HCT116 (cell line): ENCODE measurements around the gene CIDEA. TPM values are rescaled to one million over a fixed set of nuclear protein-coding genes. Genes with fewer than 3 reads are reported as not detected.

Experiments
- ATAC-seq: fragments of 200-7000 bp; cut with Tn5 transposase; 2 replicates; pipeline ENCODE4 v1.9.1; 2020; ENCODE audit warnings: mild to moderate bottlenecking, moderate library complexity
- BruUV-seq: library from RNA; stranded (reverse); fragments of 400-500 nt; replicated peaks from 2 replicates; lab custom pipeline; 2021; lab: Mats Ljungman, UMichigan
- CTCF ChIA-PET: fragments of 300-600 bp; sonication (Branson Sonifier 250); formaldehyde crosslinking; loops from one replicate; lab custom pipeline; 2021; ENCODE audit warnings: antibody characterized with exemption; lab: Charles Lee
- POLR2A ChIA-PET: fragments of 300-600, 350-600 bp; sonication (Branson Sonifier 250); formaldehyde crosslinking; loops from one replicate; lab custom pipeline; 2021; ENCODE audit warnings: antibody characterized with exemption; lab: Charles Lee
- RAD21 ChIA-PET, 2 experiments: fragments of 300-600 bp; sonication (Branson Sonifier 250); formaldehyde crosslinking; loops; one replicate each; lab custom pipeline; 2023; ENCODE audit warnings: low total read pairs in 2 of 2; ENCODE audit not compliant: uncharacterized antibody in 2 of 2, unreplicated experiment in 2 of 2, low non-redundant PET in 1 of 2; lab: Charles Lee
- DNase-seq: peaks from one replicate; pipeline ENCODE4 v3.0.0-alpha.2; 2010; ENCODE audit warnings: low read depth, low spot score
- H2AFZ ChIP-seq: fragments of 200-600 bp; shearing (Covaris generic), sonication (generic); 2 replicates; pipeline ENCODE4 v1.6.1; 2017; ENCODE audit warnings: low read depth, mixed run types, mixed read lengths, antibody characterized with exemption, low read length; ENCODE audit not compliant: poor library complexity, severe bottlenecking
- H3K27ac ChIP-seq: 2 replicates; pipeline ENCODE4 v1.5.1; 2012; ENCODE audit warnings: low read depth, low read length
- H3K27me3 ChIP-seq: fragments of 200-600 bp; sonication (generic); 2 replicates; pipeline ENCODE4 v1.6.1; 2016; ENCODE audit warnings: mixed run types, low read length, mixed read lengths; ENCODE audit not compliant: insufficient read depth
- H3K36me3 ChIP-seq, 2 experiments: fragments of 200-500 bp in 1 of 2; fragments of 200-600 bp in 1 of 2; sonication (Bioruptor generic) in 1 of 2; sonication (generic) in 1 of 2; 2 replicates each; pipeline versions ENCODE4 v1.5.1 to v1.6.1; 2014 to 2016; ENCODE audit warnings: low read length in 2 of 2, inconsistent platforms in 1 of 2, mixed read lengths in 1 of 2, mixed run types in 1 of 2; ENCODE audit not compliant: insufficient read depth in 2 of 2, control insufficient read depth in 1 of 2
- H3K4me1 ChIP-seq, 2 experiments: fragments of 200-600 bp in 1 of 2; sonication (generic) in 1 of 2; 2 replicates each; pipeline versions ENCODE4 v1.5.1 to v1.6.1; 2012 to 2017; ENCODE audit warnings: low read length in 2 of 2, inconsistent platforms in 1 of 2, mild to moderate bottlenecking in 1 of 2, mixed read lengths in 1 of 2, mixed run types in 1 of 2, moderate library complexity in 1 of 2; ENCODE audit not compliant: insufficient read depth in 2 of 2, control insufficient read depth in 1 of 2
- H3K4me2 ChIP-seq: fragments of 200-600 bp; sonication (generic); 2 replicates; pipeline ENCODE4 v1.6.1; 2017; ENCODE audit warnings: mixed run types, low read length, mixed read lengths
- H3K4me3 ChIP-seq, 2 experiments: fragments of 200-600 bp in 1 of 2; sonication (generic) in 1 of 2; replicated peaks in 1 of 2; 2 replicates each; pipeline ENCODE4 v1.5.1; 2011 to 2016; ENCODE audit warnings: low read length in 2 of 2, control low read depth in 1 of 2, low read depth in 1 of 2, mild to moderate bottlenecking in 1 of 2, mixed read lengths in 1 of 2, mixed run types in 1 of 2
- H3K79me2 ChIP-seq: fragments of 200-600 bp; sonication (generic); 2 replicates; pipeline ENCODE4 v1.6.1; 2017; ENCODE audit warnings: mild to moderate bottlenecking, mixed run types, low read length, moderate library complexity, mixed read lengths; ENCODE audit not compliant: insufficient read depth
- H3K9ac ChIP-seq: fragments of 200-600 bp; sonication (generic); 2 replicates; pipeline ENCODE4 v1.6.1; 2016; ENCODE audit warnings: low read length, mixed read lengths
- H3K9me2 ChIP-seq: fragments of 200-600 bp; sonication (generic), shearing (Covaris generic); 2 replicates; pipeline ENCODE4 v1.6.1; 2017; ENCODE audit warnings: mixed run types, mild to moderate bottlenecking, moderate library complexity; ENCODE audit not compliant: insufficient read depth
- H3K9me3 ChIP-seq, 2 experiments: fragments of 200-500 bp in 1 of 2; fragments of 200-600 bp in 1 of 2; sonication (Bioruptor generic) in 1 of 2; sonication (generic) in 1 of 2; 2 replicates each; pipeline ENCODE4 v1.6.1; 2014 to 2017; ENCODE audit warnings: low read length in 2 of 2, mixed read lengths in 2 of 2, inconsistent platforms in 1 of 2, low read depth in 1 of 2, mild to moderate bottlenecking in 1 of 2, mixed run types in 1 of 2, moderate library complexity in 1 of 2; ENCODE audit not compliant: control insufficient read depth in 1 of 2, insufficient read depth in 1 of 2
- H4K20me1 ChIP-seq: fragments of 200-600 bp; sonication (generic), shearing (Covaris generic); 2 replicates; pipeline ENCODE4 v1.6.1; 2017; ENCODE audit warnings: mixed run types, mild to moderate bottlenecking, moderate library complexity; ENCODE audit not compliant: insufficient read depth
- CEBPB ChIP-seq: IDR thresholded peaks from 2 replicates; pipeline ENCODE4 v1.6.1; 2012; ENCODE audit warnings: low read depth
- ELF1 ChIP-seq: IDR thresholded peaks from 2 replicates; pipeline ENCODE4 v1.6.1; 2012; ENCODE audit warnings: low read depth, borderline replicate concordance
- EZH2 ChIP-seq: fragments of 200-600 bp; sonication (generic); IDR thresholded peaks from 2 replicates; pipeline ENCODE4 v1.6.1; 2017; ENCODE audit warnings: antibody characterized with exemption, mixed run types
- EZH2phosphoT487 ChIP-seq: fragments of 200-600 bp; IDR thresholded peaks from 2 replicates; pipeline ENCODE4 v1.6.1; 2018; ENCODE audit warnings: antibody characterized with exemption, borderline replicate concordance
- POLR2AphosphoS5 ChIP-seq: IDR thresholded peaks from 2 replicates; pipeline ENCODE4 v1.6.1; 2011; ENCODE audit warnings: mild to moderate bottlenecking, low read depth, low read length, moderate library complexity
- SP1 ChIP-seq: IDR thresholded peaks from 2 replicates; pipeline ENCODE4 v1.6.1; 2012; ENCODE audit warnings: low read depth
- ZFX ChIP-seq: fragments of 450-650 bp; IDR thresholded peaks from 2 replicates; pipeline ENCODE4 v1.6.1; 2017
- intact Hi-C: fragments of 100-400 bp; cut with micrococcal nuclease; formaldehyde crosslinking; loops from 2 replicates; pipeline ENCODE4 v1.10.0; 2022
- total RNA-seq: library from RNA; stranded (reverse); gene quantifications from one replicate; pipeline ENCODE4 v1.2.1, GENCODE V29; 2021; ENCODE audit not compliant: unreplicated experiment
- TF ChIP-seq, protein P1 (sequence below): IDR thresholded peaks from 2 replicates; pipeline ENCODE4 v1.6.1; 2011; ENCODE audit warnings: mild to moderate bottlenecking, low read length, moderate library complexity; ENCODE audit not compliant: insufficient replicate concordance; ENCODE audit errors: extremely low read depth

CIDEA gene
- total RNA-seq, 1 experiment from 2014 or later = not detected

DNA sequence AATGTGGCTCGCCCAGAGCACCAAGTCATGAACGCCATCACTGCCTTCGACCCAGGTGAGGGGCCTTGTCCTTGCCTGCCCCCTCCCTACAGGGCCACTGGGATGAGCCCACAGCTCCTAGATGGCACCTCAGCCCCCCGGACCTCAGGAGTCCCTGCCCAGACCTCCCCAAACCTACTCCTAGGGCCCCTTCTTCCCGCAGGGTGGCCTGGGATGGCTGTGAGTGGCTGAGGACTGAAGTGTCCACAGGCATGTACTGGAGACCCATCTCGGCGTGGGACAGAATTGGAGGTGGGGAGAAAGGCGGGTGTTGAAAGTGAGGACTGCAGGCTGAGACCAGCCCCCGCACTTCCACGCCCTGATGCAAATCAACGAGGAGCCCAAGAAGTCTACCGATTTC lies 51.0 kb downstream of the CIDEA start:
- Histone ChIP-seq H3K9me2 (no peaks in the 10 kb centered on the region), H3K4me1 (peaks cover 13 to 19% of the 10 kb centered on the region in 2 experiments), H4K20me1 (no peaks in the 10 kb centered on the region), H3K27me3 (no peaks in the 10 kb centered on the region), H3K27ac (no peak overlapping the region), H3K79me2 (peaks cover 19% of the 10 kb centered on the region), H2AFZ (no peak overlapping the region), H3K9me3 (no peaks in the 10 kb centered on the region), H3K9ac (no peak overlapping the region), H3K36me3 (peaks cover 0 to 7% of the 10 kb centered on the region in 2 experiments; a peak in 1 of 4 replicates), H3K4me2 (no peak overlapping the region), H3K4me3 (no peak overlapping the region)
- intact Hi-C loops = no loop called here
- ChIA-PET RAD21 (no interaction called here), POLR2A (interaction anchor here (0.6 kb wide), 1 partner anchor 1533 kb away, joined by 3 read pairs; no protein-coding TSS in a partner anchor), CTCF (no interaction called here)
- TF ChIP-seq SP1 (no peak), POLR2AphosphoS5 (no peak), EZH2 (no peak), CEBPB (no peak), ELF1 (no peak), EZH2phosphoT487 (no peak), ZFX (no peak)
- TF ChIP-seq, protein P1, sequence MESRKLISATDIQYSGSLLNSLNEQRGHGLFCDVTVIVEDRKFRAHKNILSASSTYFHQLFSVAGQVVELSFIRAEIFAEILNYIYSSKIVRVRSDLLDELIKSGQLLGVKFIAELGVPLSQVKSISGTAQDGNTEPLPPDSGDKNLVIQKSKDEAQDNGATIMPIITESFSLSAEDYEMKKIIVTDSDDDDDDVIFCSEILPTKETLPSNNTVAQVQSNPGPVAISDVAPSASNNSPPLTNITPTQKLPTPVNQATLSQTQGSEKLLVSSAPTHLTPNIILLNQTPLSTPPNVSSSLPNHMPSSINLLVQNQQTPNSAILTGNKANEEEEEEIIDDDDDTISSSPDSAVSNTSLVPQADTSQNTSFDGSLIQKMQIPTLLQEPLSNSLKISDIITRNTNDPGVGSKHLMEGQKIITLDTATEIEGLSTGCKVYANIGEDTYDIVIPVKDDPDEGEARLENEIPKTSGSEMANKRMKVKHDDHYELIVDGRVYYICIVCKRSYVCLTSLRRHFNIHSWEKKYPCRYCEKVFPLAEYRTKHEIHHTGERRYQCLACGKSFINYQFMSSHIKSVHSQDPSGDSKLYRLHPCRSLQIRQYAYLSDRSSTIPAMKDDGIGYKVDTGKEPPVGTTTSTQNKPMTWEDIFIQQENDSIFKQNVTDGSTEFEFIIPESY = no peak
- BruUV-seq = no TSS peak
- ATAC-seq (no peak), DNase-seq (no peak)
